Body of pancreas (tissue), 4 donors: ENCODE results near the gene GATA2. TPM values are rescaled to one million over a fixed set of nuclear protein-coding genes. Genes with fewer than 3 reads are reported as not detected.
A peak's percentile ranks its signal among the peaks of the same experiment; 100 is the strongest.

Experiments used
- ATAC-seq: fragments of 150-250 bp; one replicate; pipeline ENCODE4 v1.9.1; 2016
- DNase-seq, 4 donors: peaks; one replicate each; pipeline ENCODE4 v3.0.0-alpha.2; 2019
- H3K27ac ChIP-seq, 4 donors: fragments of 200-600 bp; sonication (generic); 1 replicate in 3 of 4; 2 replicates in 1 of 4; pipeline versions ENCODE4 v1.5.1 to v1.6.1; 2016 to 2019; ENCODE audit warnings: mild to moderate bottlenecking in 1 of 4, mixed read lengths in 1 of 4, moderate library complexity in 1 of 4
- H3K27me3 ChIP-seq, 2 donors: fragments of 200-600 bp; sonication (generic); one replicate each; pipeline ENCODE4 v1.6.0; 2016; ENCODE audit warnings: mild to moderate bottlenecking in 1 of 2
- H3K36me3 ChIP-seq, 2 donors: fragments of 200-600 bp; sonication (generic); replicated peaks in 1 of 2; 2 replicates each; pipeline ENCODE4 v1.5.1; 2016; ENCODE audit warnings: low read depth in 2 of 2; ENCODE audit not compliant: insufficient read depth in 1 of 2
- H3K4me1 ChIP-seq: fragments of 200-600 bp; sonication (generic); one replicate; pipeline ENCODE4 v1.6.0; 2016
- H3K4me3 ChIP-seq, 2 donors: fragments of 200-600 bp; sonication (generic); 1 replicate in 1 of 2; 2 replicates in 1 of 2; pipeline ENCODE4 v1.5.1; 2016 to 2019
- H3K9me3 ChIP-seq, 3 donors: fragments of 200-600 bp; sonication (generic); 1 replicate in 2 of 3; 2 replicates in 1 of 3; pipeline ENCODE4 v1.5.1; 2016
- CTCF ChIP-seq, 7 experiments: fragments of 450-650 bp in 4 of 7; fragments of 200-600 bp in 3 of 7; sonication (generic) in 3 of 7; IDR thresholded peaks; one replicate each; pipeline ENCODE4 v1.5.1; 2016 to 2019; ENCODE audit warnings: antibody characterized with exemption in 7 of 7
- POLR2A ChIP-seq, 3 donors: fragments of 450-650 bp; IDR thresholded peaks; one replicate each; pipeline ENCODE4 v1.6.1; 2016; ENCODE audit warnings: antibody characterized with exemption in 3 of 3, mild to moderate bottlenecking in 2 of 3
- WGBS, 2 donors: methylation state at CpG; one replicate each; pipeline ENCODE4 v1.1.5; 2017; 5-methylcytosine and 5-hydroxymethylcytosine counted together
- intact Hi-C: fragments of 100-400 bp; cut with DNase I; formaldehyde crosslinking; loops from one replicate; pipeline ENCODE4 v1.15.1; 2023
- total RNA-seq, 2 donors: library from RNA; depleted of rRNA; stranded (reverse); fragments of >200 nt; gene quantifications; one replicate each; pipeline ENCODE4 v1.1.0, GENCODE V29; 2016

The GATA2 gene
- total RNA-seq, 2 donors from 2014 or later: 11.7 to 12.9 TPM

DNA sequence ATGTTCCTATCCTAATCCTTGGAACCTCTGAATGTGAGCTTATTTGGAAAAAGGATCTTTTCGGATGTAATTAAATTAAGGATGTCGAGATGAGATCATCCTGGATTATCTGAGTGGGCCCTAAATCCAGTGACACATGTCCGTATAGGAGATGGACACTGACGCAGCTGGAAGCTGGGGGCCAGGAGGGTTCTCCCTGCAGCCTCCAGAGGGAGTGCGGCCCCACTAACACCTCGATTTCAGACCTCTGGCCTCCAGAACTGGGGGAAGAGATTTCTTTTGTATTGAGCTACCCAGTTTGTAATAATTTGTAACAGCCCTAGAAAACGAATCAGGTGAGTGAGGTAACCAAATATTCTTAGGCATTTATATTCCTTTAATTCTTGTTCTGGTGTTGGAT, 28.8 kb downstream of the GATA2 start:
- DNase-seq: no peak
- Histone ChIP-seq H3K4me3 (no peak overlapping the region), H3K9me3 (no peaks in the 10 kb centered on the region), H3K36me3 (no peaks in the 10 kb centered on the region), H3K27me3 (no peaks in the 10 kb centered on the region), H3K27ac (no peak overlapping the region), H3K4me1 (no peaks in the 10 kb centered on the region)
- intact Hi-C loops: no loop called here
- no peak for TF ChIP-seq POLR2A (IDR thresholded peaks at IDR 0.05)
- TF ChIP-seq CTCF (IDR thresholded peaks at IDR 0.05): no peak
- WGBS, 2 donors: 70 to 78% methylated on average over 7 of the region's 7 CpGs
- ATAC-seq: no peak

DNA sequence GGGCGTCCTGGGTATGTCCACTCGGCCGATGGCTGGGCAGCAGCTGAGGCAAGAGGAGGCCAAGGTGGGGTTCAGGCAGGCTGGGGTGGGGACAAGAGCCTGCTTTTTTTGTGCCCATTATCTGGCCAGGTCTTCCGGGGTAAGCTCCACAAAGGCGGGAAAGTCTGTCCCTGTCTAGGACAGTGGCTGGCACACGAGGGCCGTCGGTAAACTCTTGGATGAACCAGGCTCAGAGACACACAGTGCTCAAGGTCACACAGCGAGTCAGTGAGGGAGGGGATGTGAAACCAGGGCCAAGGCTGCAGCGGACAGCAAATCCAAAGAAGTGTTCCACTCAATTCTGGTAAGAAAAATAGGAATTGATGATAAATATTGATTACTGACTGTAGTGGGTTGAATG, 29.2 kb downstream of the GATA2 start:
- no peaks in the 10 kb centered on the region for H3K9me3 ChIP-seq
- TF ChIP-seq CTCF (IDR thresholded peaks at IDR 0.05): no peak
- no peak for TF ChIP-seq POLR2A (IDR thresholded peaks at IDR 0.05)
- H3K27ac ChIP-seq: no peak overlapping the region
- H3K4me1 ChIP-seq: no peaks in the 10 kb centered on the region
- no peaks in the 10 kb centered on the region for H3K36me3 ChIP-seq
- intact Hi-C loops: no loop called here
- ATAC-seq (no peak), DNase-seq (no peak)
- 76 to 78% methylated on average over 7 to 10 of the region's 10 CpGs for WGBS, 2 donors
- H3K27me3 ChIP-seq: no peaks in the 10 kb centered on the region
- no peak overlapping the region for H3K4me3 ChIP-seq

DNA sequence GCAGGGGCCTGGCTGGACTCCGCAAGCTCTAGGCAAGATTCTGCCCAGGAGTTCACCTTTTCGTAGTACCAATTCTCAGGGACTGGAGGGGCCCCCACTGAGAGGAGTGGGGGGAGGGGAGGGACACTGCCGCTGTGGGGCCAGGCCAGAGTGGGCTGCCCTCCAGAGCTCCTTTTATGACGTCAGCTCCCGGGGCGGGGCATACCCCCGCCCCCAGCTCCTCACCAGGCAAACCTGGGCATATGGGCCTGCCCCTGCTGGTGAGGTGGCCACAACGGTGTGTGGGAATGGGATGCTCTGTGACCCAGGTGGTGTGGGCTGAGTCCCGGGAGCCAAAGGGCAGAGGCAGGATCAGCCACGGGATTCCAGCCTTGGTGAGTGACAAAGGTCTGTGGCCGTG, 29.6 kb downstream of the GATA2 start:
- ATAC-seq: peak; percentile 30
- no peaks in the 10 kb centered on the region for H3K4me1 ChIP-seq
- H3K27ac ChIP-seq: no peak overlapping the region
- no peak overlapping the region for H3K4me3 ChIP-seq
- no peaks in the 10 kb centered on the region for H3K9me3 ChIP-seq
- H3K36me3 ChIP-seq: no peaks in the 10 kb centered on the region
- no peaks in the 10 kb centered on the region for H3K27me3 ChIP-seq
- no peak for TF ChIP-seq POLR2A (IDR thresholded peaks at IDR 0.05)
- no peak for TF ChIP-seq CTCF (IDR thresholded peaks at IDR 0.05)
- no peak for DNase-seq
- intact Hi-C loops: no loop called here
- 57 to 100% methylated on average over 1 to 10 of the region's 11 CpGs for WGBS, 2 donors

DNA sequence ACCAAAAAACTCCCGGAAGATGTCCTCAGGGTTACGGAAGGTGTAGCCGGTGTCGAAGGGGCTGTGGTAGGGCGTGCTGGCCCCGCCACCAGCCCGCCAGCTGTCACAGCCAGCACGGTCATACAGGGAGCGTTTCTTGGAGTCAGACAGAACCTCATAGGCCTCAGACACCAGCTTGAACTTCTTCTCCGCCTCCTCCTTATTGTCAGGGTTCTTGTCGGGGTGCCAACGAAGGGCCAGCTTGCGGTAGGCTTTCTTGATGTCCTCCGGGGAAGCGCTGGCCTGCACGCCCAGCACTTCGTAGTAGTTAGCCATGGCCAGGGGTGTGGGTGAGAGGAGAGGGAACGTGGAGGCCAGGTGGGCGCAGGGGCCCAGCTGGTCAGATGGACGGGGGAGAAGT, 30.1 kb downstream of the GATA2 start:
- no peak for TF ChIP-seq CTCF (IDR thresholded peaks at IDR 0.05)
- ATAC-seq (no peak), DNase-seq (no peak)
- Histone ChIP-seq H3K27me3 (no peaks in the 10 kb centered on the region), H3K36me3 (no peaks in the 10 kb centered on the region), H3K9me3 (no peaks in the 10 kb centered on the region), H3K27ac (no peak overlapping the region), H3K4me1 (no peaks in the 10 kb centered on the region), H3K4me3 (no peak overlapping the region)
- WGBS, 2 donors: 96% methylated on average over 19 to 20 of the region's 20 CpGs
- intact Hi-C loops: no loop called here

GRCh38 chr3:128462341-128462910, 30.6 kb downstream of the GATA2 start:
- Histone ChIP-seq H3K27ac (no peak overlapping the region), H3K9me3 (no peaks in the 10 kb centered on the region), H3K4me3 (no peak overlapping the region), H3K4me1 (no peaks in the 10 kb centered on the region), H3K36me3 (no peaks in the 10 kb centered on the region), H3K27me3 (no peaks in the 10 kb centered on the region)
- ATAC-seq: no peak
- DNase-seq: no peak
- WGBS, 2 donors: 93 to 94% methylated on average over 23 of the region's 23 CpGs
- no peak for TF ChIP-seq CTCF (IDR thresholded peaks at IDR 0.05)
- TF ChIP-seq POLR2A (IDR thresholded peaks at IDR 0.05): no peak
- intact Hi-C loops: no loop called here
